ENCODE results near the gene SLC25A25. TPM values are rescaled to one million over a fixed set of nuclear protein-coding genes. Genes with fewer than 3 reads are reported as not detected.

The SLC25A25 gene
- total RNA-seq, 2 donors from 2014 or later = 22.9 to 35.2 TPM

DNA sequence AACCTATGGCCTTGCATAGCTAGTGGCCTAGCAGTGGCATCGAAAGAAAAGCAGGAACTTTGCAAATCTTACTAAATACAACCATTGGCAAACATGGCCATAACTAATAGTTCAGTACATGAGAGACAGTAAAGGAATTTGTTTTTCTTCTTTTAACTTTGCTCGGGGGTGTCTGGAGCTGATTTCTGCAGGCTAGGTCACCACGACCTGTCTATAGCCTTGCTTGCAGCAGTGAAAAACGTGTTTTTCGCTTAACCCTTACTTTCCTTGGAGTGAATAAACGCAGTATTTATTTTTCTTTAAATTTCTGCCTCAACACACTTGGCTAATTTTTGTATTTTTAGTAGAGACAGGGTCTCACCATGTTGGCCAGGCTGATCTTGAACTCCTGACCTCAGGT is 20.8 kb upstream of the SLC25A25 start:
- DNase-seq (ENCODE audit: low spot score) = no peak
- intact Hi-C loops (cut with DNase I) = no loop called here

DNA sequence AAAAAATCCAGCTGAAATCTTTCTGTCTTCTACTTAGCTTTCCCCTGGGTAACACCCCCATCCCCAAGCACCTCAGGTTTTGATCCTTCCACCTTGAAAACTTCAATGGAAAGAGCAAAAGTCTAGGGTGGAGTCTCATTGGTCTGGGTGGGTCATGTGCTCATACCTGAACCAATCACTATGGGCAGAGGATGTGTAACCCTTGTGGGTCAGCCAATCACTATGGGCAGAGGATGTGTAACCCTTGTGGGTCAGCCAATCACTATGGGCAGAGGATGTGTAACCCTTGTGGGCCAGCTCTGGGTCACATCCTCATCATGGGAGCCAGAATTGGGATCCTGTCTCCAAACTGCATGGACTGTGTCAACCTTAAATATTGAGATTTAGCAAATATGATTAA is 19.4 kb upstream of the SLC25A25 start:
- no peak for DNase-seq (ENCODE audit: low spot score)
- intact Hi-C loops (cut with DNase I) = no loop called here

DNA sequence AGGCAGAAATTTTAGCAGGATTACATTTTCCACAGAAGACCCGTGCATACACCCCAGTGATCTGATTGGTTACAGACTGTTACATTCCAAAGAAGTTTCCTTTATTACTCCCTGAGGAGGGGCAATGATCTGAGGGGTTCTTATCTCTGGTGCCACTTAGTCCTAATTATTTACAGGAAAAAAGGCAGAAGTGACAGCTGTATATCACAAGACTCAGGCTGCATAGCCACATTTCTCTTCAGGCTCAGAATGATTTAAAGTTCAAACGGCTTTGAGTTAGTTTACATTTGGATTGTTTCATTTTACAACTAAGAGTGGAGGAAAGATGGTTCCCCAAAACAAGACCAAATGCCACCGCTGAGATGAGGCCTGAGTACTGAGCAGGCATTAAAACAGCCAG is 18.2 kb upstream of the SLC25A25 start:
- no peak for DNase-seq (ENCODE audit: low spot score)
- intact Hi-C loops (cut with DNase I) = no loop called here

DNA sequence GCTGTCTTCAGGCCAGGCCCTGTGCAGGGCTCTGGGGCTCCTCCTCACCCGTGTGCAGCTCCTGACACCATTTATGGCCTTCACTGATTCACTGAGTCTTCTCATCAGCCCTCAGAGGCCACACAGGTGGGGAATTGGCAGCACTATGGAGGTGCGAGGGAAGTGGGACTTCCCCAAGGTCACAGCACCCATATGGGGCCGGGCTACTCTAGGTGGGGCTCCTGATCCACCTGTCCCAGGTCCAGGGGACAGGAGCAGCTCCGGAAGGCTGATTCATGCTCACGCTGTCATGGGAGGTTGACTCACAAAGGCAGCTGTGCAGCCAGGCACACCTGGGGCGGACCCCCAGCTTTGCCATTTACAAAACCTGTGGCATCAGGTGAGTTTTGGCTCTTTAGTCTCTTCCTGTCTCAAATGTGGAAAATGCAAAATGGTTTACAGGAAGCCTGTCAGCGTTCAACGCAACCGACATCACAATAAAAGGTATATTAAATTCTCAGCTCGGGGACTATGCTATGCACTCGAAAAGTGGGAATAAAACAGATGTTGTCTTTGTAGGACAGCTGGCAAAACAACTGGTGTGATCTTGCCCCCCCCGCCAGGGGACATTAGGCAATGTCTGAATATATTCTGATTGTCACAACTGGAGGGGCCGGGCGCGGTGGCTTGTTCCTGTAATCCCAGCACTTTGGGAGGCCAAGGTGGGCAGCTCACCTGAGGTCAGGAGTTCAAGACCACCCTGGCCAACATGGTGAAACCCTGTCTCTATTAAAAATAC is 15.9 kb upstream of the SLC25A25 start:
- DNase-seq (ENCODE audit: low spot score) = no peak
- intact Hi-C loops (cut with DNase I) = no loop called here

DNA sequence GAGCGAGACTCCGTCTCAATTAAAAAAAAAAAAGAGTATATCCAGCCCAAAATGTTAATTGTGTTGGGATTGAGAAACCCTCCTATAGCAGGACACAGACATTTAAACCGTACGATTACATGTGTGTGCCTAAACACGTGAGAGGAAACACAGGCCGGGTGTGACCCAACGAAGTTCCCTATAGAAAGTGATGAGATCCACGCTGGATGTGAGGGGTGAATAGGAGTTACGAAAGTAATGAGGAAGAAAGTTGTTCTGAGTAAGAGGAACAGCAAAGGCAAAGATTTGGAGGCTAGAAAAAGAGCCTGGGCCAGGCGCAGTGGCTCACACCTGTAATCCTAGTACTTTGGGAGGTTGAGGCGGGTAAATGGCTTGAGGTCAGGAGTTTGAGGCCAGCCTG is 14.5 kb upstream of the SLC25A25 start:
- intact Hi-C loops (cut with DNase I) = no loop called here
- no peak for DNase-seq (ENCODE audit: low spot score)

DNA sequence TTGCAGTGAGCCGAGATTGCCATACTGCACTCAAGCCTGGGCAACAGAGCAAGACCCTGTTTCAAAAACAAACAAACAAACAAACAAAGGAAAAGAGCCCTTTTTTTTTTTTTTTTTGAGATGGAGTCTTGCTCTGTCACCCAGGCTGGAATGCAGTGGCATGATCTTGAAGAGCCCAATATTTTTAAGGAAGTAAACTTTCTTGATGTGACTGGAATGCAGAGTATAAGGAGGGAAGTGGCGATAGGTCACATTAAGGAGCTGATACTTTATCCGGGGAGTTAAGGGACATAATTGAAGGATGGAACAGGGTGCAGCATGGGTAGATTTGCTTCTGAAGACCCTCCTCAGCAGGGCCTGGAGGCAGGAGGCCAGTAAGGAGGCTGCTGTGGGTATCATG is 13.9 kb upstream of the SLC25A25 start:
- no peak for DNase-seq (ENCODE audit: low spot score)
- intact Hi-C loops (cut with DNase I) = no loop called here

DNA sequence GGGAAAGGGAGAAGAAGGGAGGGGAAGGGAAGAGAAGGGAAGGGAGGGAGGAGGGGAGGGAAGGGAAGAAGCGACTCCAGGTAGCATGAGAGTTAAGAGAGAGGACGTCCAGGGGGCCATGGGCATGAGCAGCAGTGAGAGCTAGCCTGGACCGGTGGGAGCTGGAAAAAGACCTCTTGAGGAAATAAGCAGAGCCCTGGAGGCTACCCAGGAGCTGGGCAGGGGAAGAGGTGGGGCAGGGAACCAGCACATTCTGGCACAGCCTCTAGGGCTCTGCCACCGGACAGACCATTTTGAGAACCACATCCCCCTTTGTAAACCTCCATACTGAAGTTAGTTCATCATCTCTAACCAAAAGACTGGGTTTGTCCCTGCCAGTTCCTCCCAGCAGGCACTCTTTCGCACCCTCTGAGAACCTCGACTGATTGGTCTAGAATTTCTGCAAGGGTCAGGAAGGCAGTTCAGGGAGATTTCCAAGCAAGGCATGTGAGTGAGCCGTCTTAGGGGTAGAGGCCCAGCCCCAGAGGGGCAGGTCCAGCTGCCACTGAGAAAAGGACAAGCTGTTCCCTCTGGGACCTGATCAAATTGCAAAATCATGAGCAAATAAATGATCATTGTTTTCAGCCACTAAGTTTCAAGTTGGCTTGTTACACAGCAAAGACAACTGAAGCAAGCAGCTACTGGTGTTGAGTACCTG is 12.5 kb upstream of the SLC25A25 start:
- intact Hi-C loops (cut with DNase I) = no loop called here

DNA sequence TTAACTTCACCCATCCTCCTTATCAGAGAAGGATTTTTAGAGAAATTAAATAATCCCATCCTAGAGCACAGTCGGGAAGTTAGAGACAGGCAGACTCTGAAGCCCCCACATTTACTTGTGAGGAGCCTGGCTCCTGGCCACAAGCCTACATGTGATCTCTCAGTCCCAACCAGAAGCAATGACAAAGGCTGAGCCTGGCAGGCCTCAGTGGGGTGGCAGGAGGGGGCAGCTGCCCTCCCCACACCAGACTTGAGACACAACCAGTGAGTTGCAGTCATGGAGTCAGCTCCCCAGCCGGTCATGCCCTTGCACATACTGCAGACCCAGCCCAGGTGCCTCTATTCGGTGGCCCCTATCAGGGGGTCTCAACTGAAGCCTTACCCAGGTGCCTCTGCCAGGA is 11.9 kb upstream of the SLC25A25 start:
- DNase-seq (ENCODE audit: low spot score) = no peak

More for the DNA sequence above, 12.5 kb upstream of the SLC25A25 start:
- DNase-seq (ENCODE audit: low spot score) = no peak

DNA sequence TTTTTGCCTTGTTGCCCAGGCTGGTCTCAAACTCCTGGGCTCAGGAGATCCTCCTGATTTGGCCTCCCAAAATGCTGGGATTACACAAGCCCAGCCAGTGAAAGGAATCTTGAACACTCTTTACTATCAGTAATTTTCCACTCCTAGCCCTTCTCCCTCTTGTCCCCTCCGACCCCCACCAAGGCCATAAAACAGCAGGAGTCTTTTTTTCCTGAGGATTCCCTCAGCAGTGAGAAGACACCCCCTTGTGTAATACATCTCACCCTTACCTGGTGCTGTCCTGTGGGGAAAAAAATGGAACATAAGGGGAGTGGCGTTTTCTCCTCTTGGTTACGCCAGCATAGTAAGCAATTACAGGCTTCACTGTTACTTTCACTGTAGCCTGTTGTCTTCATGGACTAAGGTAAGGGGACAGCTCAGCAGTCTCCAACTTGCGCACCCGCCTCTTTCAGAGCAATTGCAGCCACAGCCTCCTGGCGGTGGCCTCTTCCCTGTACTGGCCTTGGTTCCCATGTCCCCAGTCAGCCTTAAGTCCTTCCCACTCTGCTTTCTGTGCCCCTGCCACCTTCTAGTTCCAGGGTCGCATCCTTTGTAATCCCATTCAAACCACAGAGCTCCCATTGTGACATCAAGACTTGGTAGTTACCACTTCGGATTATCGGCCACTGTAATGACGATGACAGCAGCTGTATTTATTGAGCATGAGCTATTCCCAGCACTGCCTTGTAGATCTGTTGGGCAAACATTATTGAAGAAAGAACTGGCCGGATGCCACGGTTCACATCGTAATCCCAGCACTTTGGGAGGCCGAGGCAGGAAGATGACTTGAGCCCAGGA is 10.9 kb upstream of the SLC25A25 start:
- intact Hi-C loops (cut with DNase I) = no loop called here
- no peak for DNase-seq (ENCODE audit: low spot score)

More for the DNA sequence above, 11.9 kb upstream of the SLC25A25 start:
- intact Hi-C loops (cut with DNase I) = no loop called here

DNA sequence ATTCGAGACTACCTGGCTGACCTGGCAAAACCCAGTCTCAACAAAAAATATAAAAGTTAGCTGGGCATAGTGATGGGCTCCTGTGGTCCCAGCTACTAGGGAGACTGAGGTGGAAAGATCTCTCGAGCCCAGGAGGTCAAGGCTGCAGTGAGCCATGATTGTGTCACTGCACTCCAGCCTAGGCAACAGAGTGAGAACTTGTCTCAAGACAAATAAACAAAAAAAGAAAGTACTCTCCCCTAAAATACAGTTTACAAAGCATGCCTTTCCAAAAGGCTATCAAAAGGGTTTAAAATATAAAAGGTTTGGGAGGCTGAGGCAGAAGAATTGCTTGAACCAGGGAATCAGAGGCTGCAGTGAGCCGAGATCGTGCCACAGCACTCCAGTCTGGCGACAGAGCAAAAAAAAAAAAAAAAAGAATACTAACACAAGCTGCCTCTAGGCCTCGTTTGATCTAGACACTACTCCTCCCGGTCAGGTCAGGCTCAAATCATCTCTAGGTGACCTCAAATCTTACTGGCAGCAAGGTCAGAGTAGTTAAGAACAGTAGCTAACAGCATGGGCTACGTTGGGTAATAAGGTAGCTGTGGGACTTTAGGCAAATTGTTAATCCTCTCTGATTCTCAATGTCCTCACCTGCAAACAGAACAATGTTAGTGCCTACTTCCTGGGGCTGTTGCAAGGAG is 10.2 kb upstream of the SLC25A25 start:
- intact Hi-C loops (cut with DNase I) = no loop called here
- no peak for DNase-seq (ENCODE audit: low spot score)

DNA sequence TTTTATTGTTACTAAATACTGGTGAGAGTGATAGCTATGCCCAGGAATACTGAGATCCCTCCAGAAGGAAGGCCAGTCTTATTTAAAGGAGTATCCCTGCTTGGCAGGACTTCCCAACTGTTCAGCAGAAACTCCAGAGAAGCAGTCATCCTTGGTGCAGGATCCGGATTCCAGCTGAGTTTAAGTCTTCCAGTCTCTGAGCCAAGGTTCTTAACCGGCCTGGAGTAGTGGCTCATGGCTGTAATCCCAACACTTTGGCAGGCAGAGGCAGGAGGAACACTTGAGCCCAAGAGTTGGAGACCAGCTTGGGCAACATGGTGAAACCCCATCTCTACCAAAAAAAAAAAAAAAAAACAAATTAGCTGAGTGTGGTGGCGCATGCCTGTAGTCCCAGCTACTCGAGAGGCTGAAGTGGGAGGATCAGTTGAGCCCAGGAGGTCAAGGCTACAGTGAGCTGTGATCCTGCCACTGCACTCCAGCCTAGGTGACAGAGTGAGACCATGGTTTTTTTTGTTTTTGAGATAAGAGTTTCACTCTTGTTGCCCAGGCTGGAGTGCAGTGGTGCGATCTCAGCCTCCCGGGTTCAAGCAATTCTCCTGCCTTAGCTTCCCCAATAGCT is 8.6 kb upstream of the SLC25A25 start:
- intact Hi-C loops (cut with DNase I) = no loop called here
- no peak for DNase-seq (ENCODE audit: low spot score)

DNA sequence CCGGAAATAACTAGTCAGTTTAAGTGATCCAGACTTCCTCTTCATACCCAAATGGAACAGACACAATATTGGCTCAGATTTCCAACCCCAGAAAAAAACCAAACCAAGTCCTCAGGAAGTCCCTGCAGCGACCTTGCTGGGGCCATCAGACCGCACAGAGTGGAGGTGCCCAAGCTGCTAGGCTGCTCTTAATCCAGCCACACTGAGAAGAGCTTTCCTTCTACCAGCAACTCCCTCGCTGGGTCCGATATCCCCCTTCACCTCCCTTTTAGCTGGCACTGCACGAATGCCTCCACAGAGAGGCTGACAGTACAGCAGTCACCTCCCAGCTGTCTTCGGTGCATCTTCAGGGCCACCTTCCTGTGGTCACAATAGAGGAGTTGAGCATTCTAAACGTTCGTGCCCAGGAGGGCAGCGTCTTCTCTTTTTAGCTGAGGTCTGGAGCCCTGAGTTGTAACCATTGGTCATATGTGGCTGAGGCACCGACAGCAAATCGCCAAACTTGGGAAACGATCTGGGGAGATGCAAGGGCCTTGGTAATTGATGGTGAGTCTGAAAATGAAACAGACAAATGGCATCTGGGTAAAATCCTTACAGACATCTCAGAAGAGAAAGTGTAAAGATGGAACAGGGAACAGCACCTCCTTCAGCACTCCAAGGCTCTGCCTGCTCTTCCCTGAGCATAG is 6.6 kb upstream of the SLC25A25 start:
- DNase-seq (ENCODE audit: low spot score) = no peak
- intact Hi-C loops (cut with DNase I) = no loop called here

DNA sequence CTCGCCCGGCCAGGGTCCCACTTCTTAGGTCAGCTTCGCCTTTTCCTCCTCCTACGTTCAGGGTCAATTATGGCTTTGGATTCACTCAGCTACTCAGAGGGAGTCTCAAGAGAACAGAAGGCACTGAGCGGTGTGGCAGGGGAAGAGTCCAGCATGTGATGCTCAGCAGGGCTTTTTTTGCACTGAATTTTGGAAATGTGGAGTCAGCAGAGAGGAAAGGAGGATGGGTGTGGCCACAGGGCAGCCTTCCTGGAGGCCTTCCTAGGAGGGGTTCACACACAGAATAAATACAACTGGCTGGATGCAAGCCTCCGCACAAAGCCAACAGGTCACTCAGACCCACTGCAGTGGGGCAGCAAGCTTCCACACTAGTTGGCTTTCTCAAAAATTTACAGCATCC is 5.8 kb upstream of the SLC25A25 start:
- intact Hi-C loops (cut with DNase I) = no loop called here
- DNase-seq (ENCODE audit: low spot score) = no peak

DNA sequence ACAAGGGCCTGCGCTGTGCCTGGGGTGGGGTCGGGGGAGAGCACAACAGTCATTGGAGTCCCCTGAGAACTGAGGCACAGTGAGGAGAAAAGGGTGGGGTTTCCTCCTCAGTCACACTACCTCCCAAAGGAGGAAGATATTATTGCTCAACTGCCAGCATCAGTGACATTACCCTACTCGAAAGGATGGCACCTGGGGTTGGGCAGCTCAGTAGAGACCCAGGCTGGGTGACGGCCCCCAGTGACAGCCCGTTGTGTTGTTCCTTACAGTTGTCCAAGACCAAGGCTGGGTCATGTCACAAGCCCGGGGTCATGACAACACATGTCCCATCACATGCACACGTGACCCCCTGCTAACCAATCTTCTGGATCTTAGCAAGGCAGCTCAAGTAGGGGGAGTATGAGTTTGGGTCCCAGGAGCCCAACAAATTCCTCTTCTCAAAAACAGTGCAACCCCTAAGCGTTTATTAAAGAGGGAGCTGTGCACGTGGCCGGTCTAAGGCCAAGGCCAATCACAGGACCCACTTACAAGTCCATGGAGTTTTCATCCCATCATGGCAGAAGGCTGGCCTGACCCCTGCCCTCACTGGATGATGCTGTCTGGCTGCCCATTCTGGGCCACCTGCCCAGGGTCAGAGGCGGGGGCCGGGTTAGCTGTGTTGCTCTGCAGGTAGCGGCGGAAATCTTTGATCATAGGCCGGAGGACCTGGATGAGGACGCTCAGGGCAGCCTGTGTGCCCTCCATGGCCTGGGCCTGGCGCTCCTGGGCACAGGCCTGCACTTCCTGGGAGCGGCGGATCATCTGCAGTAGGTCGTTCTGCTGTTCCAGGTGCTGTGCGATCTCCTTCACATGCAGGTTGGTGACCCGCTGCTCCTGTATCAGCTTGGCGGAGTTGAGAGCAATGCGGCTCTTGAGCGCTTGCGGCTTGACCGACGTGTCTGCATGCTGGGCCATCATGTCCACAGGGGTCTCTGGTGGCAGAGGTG is 4.9 kb upstream of the SLC25A25 start:
- DNase-seq (ENCODE audit: low spot score) = no peak
- intact Hi-C loops (cut with DNase I) = no loop called here

DNA sequence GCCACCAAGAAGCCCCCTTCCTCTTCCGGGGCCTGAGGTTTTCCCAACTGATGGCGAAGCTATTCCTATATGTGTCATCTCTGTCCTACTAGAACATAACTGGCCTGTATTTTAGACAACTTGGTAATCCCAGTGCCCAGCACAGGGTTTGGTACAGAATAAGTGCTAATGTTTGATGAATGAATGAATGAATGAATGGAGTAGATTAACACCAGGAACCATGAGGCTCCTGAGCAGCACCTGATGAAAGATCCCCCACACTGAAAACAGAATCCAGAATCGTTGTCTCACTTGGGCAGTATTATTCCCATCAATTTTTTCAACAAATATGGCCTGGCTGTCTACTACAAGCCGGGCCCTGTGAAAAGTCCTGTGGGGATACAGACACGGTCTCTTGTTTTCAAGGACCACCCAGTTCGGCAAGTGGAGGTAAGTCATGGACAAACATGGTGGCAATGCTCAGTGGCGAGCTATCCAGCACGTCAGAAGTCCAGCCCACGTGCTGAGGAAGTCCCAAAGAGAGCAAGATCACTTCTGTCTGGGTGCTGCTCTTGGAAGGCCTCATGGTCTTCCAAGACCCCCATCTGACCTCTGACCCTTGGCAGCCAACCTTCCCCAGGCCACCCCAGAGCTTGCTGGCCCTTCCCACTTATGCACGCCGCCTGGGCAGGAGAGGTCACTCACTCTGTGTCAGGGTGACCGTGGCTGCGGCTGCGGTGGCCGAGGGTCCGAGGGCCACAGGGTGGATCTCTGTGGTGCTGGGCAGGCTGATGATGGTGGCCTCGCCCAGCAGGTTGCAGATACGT is 1.9 kb upstream of the SLC25A25 start:
- intact Hi-C loops (cut with DNase I) = no loop called here
- no peak for DNase-seq (ENCODE audit: low spot score)

DNA sequence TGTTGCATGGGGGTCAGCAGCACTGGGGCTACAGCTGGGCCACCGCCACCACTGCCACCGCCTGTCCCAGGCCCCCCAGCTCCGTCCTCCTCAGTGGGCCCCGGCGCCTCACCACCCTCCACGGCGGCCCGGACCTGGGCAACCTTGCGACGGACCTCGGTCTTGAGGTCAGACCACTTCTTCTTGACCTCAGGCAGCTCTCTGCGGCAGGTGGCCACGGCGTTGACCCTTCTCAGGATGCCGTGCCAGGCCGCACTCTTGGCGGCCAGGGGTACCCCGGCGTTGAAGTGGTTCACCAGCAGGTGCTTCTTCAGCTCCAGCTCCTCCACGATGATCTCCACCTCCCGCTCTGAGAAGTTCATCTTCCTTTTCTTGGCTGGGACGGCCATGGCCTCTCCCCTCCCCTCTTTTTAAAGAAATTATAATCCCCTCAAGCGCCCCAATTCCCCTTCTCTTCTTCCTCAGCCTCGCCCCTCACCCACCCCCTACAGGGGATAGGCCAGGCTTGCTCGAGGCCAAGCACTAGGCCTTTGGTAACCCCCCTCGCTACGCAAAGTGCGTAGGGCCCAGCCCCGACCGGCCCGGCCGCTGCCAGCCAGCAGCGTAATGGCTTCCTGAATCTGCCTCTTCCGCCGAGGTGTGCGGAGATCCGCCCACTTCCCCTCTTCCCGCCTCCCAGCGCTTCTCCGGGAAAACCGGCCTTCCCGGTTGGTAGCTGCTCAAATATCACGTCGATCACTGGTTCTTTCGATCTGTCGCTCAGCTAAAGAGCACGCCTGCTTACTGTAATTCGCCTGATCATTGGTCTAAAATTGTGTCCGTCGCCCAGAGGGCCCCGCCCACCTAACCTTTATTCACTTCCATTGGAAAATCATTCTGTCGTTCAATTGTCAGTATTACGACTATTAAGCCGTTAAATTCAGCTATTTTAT is 1.1 kb upstream of the SLC25A25 start, which contains the start of gene NAIF1:
Gene NAIF1, minus strand, starts transcription at position 608 of the 932 bp plus-strand sequence. Its CDS starts 219 bp downstream, at position 389.
- DNase-seq (ENCODE audit: low spot score) = peak; percentile 99
- intact Hi-C loops (cut with DNase I) = no loop called here

Data from posterior vena cava (tissue), 2 donors.